ENCODE data around the gene SNRNP48.

The SNRNP48 gene

GRCh38 chr6:7578931-7579330, 11.1 kb upstream of the SNRNP48 start:
- no peak for DNase-seq (ENCODE audit: low read depth, low spot score)
- TF ChIP-seq CTCF (IDR thresholded peaks at IDR 0.05; ENCODE audit: insufficient read depth, low read length, missing control alignments), result no peak
- POLR2A ChIA-PET, result no interaction called here
- no peak overlapping the region for H3K4me3 ChIP-seq (ENCODE audit: low read depth, low read length)
- CTCF ChIA-PET, result interaction anchor here (1.5 kb wide), 1 partner anchor 154 kb away, joined by 6 read pairs; no protein-coding TSS in a partner anchor

GRCh38 chr6:7579851-7580250, 10.1 kb upstream of the SNRNP48 start:
- ChIA-PET POLR2A (no interaction called here), CTCF (interaction anchor here (1.4 to 1.5 kb wide), 2 partner anchors 154 to 480 kb away, joined by 3 to 6 read pairs; no protein-coding TSS in a partner anchor)
- TF ChIP-seq CTCF (IDR thresholded peaks at IDR 0.05; ENCODE audit: insufficient read depth, low read length, missing control alignments), result no peak
- no peak overlapping the region for H3K4me3 ChIP-seq (ENCODE audit: low read depth, low read length)
- no peak for DNase-seq (ENCODE audit: low read depth, low spot score)

- DNase-seq (ENCODE audit: low read depth, low spot score), result no peak
- ChIA-PET POLR2A (no interaction called here), CTCF (interaction anchor here (0.6 to 1.5 kb wide), 3 partner anchors 155 to 479 kb away, joined by 3 to 6 read pairs (median 3); no protein-coding TSS in a partner anchor)
- TF ChIP-seq CTCF (IDR thresholded peaks at IDR 0.05; ENCODE audit: insufficient read depth, low read length, missing control alignments), result no peak
- no peak overlapping the region for H3K4me3 ChIP-seq (ENCODE audit: low read depth, low read length)
Measured at GRCh38 chr6:7580537-7580926, 9.5 kb upstream of the SNRNP48 start.

- no peak for TF ChIP-seq CTCF (IDR thresholded peaks at IDR 0.05; ENCODE audit: insufficient read depth, low read length, missing control alignments)
- ChIA-PET CTCF (interaction anchor here (0.6 to 1.4 kb wide), 2 partner anchors 189 to 479 kb away, joined by 3 read pairs; no protein-coding TSS in a partner anchor), POLR2A (no interaction called here)
- no peak for DNase-seq (ENCODE audit: low read depth, low spot score)
- no peak overlapping the region for H3K4me3 ChIP-seq (ENCODE audit: low read depth, low read length)
Measured at GRCh38 chr6:7580927-7581618, 8.9 kb upstream of the SNRNP48 start.

- H3K4me3 ChIP-seq (ENCODE audit: low read depth, low read length), result no peak overlapping the region
- POLR2A ChIA-PET, result interaction anchor here (0.7 kb wide), 1 partner anchor 196 kb away, joined by 3 read pairs; the partner anchor contains the start of genes CAGE1 and RIOK1
- CTCF ChIA-PET, result interaction anchor here (0.9 kb wide), 1 partner anchor 160 kb away, joined by 3 read pairs; no protein-coding TSS in a partner anchor
- TF ChIP-seq CTCF (IDR thresholded peaks at IDR 0.05; ENCODE audit: insufficient read depth, low read length, missing control alignments), result no peak
- DNase-seq (ENCODE audit: low read depth, low spot score), result no peak
Measured at GRCh38 chr6:7585287-7585930, 4.6 kb upstream of the SNRNP48 start.

- ChIA-PET CTCF (interaction anchor here (1.2 to 5.5 kb wide), 4 partner anchors 10 to 312 kb away, joined by 3 to 26 read pairs (median 14); no protein-coding TSS in a partner anchor), POLR2A (interaction anchor here (0.6 kb wide), 1 partner anchor 162 kb away, joined by 3 read pairs; no protein-coding TSS in a partner anchor)
- no peak for TF ChIP-seq CTCF (IDR thresholded peaks at IDR 0.05; ENCODE audit: insufficient read depth, low read length, missing control alignments)
- H3K4me3 ChIP-seq (ENCODE audit: low read depth, low read length), result no peak overlapping the region
- DNase-seq (ENCODE audit: low read depth, low spot score), result peak; percentile 50
Measured at GRCh38 chr6:7587631-7588100, 2.3 kb upstream of the SNRNP48 start.

Data from AG04449 (cell line).